ENCODE measurements around the gene OR52E8.

Gene OR52E8

DNA sequence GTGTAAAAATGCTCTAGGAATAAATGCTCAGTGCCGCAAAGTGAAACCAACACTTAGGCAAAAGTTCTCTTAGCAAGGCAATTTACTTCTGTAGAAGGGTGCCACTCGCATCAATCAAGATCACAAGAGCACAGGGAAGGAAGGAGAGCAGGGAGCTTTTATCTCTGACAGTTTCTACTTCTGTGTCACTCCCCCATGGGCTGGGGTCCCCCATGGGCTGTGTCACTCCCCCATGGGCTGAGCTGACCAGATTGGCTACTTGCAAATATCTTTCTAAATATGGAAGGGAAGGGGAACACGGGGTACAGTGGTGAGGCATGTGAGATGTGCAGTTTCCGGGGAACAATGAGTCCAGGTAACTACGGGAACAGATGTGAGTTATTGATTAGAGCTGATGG is 48.4 kb downstream of the OR52E8 start:
- peak; percentile 3 for DNase-seq (ENCODE audit: low read depth)
- TF ChIP-seq, protein P1, sequence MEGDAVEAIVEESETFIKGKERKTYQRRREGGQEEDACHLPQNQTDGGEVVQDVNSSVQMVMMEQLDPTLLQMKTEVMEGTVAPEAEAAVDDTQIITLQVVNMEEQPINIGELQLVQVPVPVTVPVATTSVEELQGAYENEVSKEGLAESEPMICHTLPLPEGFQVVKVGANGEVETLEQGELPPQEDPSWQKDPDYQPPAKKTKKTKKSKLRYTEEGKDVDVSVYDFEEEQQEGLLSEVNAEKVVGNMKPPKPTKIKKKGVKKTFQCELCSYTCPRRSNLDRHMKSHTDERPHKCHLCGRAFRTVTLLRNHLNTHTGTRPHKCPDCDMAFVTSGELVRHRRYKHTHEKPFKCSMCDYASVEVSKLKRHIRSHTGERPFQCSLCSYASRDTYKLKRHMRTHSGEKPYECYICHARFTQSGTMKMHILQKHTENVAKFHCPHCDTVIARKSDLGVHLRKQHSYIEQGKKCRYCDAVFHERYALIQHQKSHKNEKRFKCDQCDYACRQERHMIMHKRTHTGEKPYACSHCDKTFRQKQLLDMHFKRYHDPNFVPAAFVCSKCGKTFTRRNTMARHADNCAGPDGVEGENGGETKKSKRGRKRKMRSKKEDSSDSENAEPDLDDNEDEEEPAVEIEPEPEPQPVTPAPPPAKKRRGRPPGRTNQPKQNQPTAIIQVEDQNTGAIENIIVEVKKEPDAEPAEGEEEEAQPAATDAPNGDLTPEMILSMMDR (IDR thresholded peaks at IDR 0.05; ENCODE audit: insufficient read depth, low read depth, low read length, missing control alignments) = no peak
- H3K4me3 ChIP-seq (ENCODE audit: low read depth, low read length) = peak overlapping the region; percentile 77

DNA sequence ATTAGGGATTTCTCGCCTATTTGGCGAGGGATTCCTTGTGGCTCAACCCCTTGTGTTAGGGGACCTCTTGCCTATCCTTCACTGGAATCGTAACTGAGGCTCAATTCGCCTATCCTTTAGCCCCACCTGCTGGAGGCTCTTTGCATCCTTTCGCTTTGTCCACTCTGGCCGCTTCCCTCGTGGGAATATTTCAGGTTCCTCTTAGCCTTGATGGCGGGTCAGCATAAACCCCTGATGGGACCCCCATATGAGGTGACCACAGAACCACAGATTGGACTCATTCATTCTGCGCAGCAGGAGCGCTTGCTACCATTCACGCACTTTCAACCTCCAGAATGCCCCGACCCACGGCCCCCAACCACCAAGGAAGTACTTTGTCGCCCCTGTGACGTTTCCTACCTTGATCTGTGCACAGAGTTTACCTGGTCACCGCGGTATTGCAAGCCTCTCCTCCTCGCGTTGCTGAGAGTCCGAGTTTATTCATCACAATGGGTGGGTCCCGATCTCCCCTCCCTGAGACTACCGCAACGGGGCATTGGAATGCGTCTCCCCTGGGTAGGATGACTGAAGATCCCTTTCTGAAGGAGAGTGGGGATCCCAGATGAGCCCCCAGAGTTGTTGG is 48.9 kb downstream of the OR52E8 start, which contains the start of gene OR52N2:
Gene OR52N2, plus strand, starts transcription at position 425 of the 622 bp plus-strand sequence. CDS start 11,412 bp downstream, outside the sequence.
- peak; percentile 81 for DNase-seq (ENCODE audit: low read depth)
- H3K4me3 ChIP-seq (ENCODE audit: low read depth, low read length) = peak within 1 kb of the TSS; percentile 77
- TF ChIP-seq, protein P1 (IDR thresholded peaks at IDR 0.05; ENCODE audit: insufficient read depth, low read depth, low read length, missing control alignments) = peak; percentile 84

DNA sequence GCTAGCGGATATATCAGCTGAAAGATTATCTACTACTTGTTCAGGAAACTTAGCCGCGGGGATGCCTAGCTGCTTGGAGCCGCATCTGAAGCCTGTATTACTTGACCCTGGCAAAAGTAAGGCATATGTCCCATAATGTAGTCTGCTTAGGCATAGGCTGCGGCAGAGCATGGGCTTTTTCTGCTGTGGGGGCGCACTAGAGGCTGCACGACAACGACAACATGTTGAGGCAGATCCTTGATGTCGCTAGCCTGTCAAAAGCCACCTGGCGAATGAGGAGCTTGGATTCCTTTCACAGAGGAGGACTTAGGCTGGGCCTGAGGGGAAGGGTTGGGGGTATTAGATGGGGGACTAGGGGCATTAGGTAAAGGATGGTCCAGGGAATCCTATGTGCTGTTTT is 49.9 kb downstream of the OR52E8 start:
- TF ChIP-seq, protein P1 (IDR thresholded peaks at IDR 0.05; ENCODE audit: insufficient read depth, low read depth, low read length, missing control alignments) = no peak
- H3K4me3 ChIP-seq (ENCODE audit: low read depth, low read length) = no peak overlapping the region
- no peak for DNase-seq (ENCODE audit: low read depth)
